WERI-Rb-1 (cell line): ENCODE measurements around the gene LZTS2.
"Not testable (repeated sequence)": the region's sequence is repeated elsewhere in the genome, so short reads cannot be mapped to it uniquely, and the experiment has no call there.

Experiments
- DNase-seq: peaks from one replicate; pipeline ENCODE4 v3.0.0-alpha.2; 2020
- H3K27ac ChIP-seq: fragments of 250-450 bp; sonication (Bioruptor Pico); 2 replicates; pipeline ENCODE4 v1.5.1; 2020; ENCODE audit warnings: mild to moderate bottlenecking, moderate library complexity
- H3K27me3 ChIP-seq: fragments of 250-450 bp; sonication (Bioruptor Pico); 2 replicates; pipeline ENCODE4 v1.5.1; 2021; ENCODE audit warnings: mild to moderate bottlenecking, low read depth, moderate library complexity; ENCODE audit not compliant: insufficient read depth, severe bottlenecking
- H3K36me3 ChIP-seq: fragments of 250-450 bp; sonication (Bioruptor Pico); 2 replicates; pipeline ENCODE4 v1.5.1; 2020; ENCODE audit warnings: mild to moderate bottlenecking, moderate library complexity
- H3K4me3 ChIP-seq: 2 replicates; pipeline ENCODE4 v1.5.1; 2011; ENCODE audit warnings: low read depth, mild to moderate bottlenecking, control low read depth, low read length
- H3K9me3 ChIP-seq: fragments of 250-450 bp; sonication (Bioruptor Pico); 2 replicates; pipeline ENCODE4 v1.5.1; 2021; ENCODE audit warnings: mild to moderate bottlenecking, moderate library complexity; ENCODE audit not compliant: severe bottlenecking
- TF ChIP-seq, protein P1 (sequence below): IDR thresholded peaks from 2 replicates; pipeline ENCODE4 v1.5.1; 2011; ENCODE audit warnings: low read depth, mild to moderate bottlenecking, control low read depth, inconsistent platforms, low read length

The LZTS2 gene

DNA sequence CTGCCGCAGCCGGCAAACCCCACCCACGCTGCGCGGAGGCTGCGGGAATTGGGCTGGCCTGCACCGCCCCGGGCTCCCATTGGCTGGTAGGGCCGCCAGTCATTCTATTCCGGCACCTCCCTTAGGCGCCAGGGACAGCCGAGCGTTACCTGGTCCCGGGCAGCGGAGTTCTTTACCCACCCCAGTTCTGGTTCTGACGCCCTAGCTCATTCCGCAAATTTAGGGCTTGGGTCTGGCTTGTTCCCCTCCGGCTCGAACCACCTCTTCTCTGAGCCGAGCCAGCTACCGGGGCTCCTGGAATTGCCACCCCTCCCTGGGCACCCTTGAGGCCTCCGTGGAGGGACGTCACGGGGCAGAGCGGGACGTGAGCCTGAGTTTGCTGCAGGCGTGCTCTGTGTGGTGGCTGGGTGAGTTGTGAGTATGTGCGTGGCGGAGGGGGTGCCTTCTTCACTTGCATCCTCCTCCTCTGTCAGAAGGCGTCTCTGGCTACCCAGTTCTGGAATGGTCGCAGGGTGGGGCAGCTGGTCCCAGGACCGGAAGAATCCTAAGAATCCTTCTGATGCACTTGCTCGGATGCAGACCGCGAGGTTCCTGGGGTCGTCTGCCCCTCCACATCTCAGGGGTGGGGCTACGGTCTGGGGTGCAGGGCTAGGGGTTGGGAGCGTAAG, 31.7 kb downstream of the LZTS2 start, which contains the start of the genes PDZD7 and SFXN3:
TSS of gene PDZD7 (minus strand) at position 2 of the 668 bp plus-strand sequence. CDS start 910 bp downstream, outside the sequence.
TSS of gene SFXN3 (plus strand) at position 107 of the 668 bp plus-strand sequence. CDS start 3,461 bp downstream, outside the sequence.
- Histone ChIP-seq H3K27me3 (no peaks in the 10 kb centered on the region), H3K27ac (peak within 1 kb of the TSS; percentile 65), H3K4me3 (peak within 1 kb of the TSS; percentile 77), H3K9me3 (no peaks in the 10 kb centered on the region), H3K36me3 (peaks cover 16% of the 10 kb centered on the region)
- DNase-seq = peak; percentile 97
- TF ChIP-seq, protein P1, sequence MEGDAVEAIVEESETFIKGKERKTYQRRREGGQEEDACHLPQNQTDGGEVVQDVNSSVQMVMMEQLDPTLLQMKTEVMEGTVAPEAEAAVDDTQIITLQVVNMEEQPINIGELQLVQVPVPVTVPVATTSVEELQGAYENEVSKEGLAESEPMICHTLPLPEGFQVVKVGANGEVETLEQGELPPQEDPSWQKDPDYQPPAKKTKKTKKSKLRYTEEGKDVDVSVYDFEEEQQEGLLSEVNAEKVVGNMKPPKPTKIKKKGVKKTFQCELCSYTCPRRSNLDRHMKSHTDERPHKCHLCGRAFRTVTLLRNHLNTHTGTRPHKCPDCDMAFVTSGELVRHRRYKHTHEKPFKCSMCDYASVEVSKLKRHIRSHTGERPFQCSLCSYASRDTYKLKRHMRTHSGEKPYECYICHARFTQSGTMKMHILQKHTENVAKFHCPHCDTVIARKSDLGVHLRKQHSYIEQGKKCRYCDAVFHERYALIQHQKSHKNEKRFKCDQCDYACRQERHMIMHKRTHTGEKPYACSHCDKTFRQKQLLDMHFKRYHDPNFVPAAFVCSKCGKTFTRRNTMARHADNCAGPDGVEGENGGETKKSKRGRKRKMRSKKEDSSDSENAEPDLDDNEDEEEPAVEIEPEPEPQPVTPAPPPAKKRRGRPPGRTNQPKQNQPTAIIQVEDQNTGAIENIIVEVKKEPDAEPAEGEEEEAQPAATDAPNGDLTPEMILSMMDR = no peak

DNA sequence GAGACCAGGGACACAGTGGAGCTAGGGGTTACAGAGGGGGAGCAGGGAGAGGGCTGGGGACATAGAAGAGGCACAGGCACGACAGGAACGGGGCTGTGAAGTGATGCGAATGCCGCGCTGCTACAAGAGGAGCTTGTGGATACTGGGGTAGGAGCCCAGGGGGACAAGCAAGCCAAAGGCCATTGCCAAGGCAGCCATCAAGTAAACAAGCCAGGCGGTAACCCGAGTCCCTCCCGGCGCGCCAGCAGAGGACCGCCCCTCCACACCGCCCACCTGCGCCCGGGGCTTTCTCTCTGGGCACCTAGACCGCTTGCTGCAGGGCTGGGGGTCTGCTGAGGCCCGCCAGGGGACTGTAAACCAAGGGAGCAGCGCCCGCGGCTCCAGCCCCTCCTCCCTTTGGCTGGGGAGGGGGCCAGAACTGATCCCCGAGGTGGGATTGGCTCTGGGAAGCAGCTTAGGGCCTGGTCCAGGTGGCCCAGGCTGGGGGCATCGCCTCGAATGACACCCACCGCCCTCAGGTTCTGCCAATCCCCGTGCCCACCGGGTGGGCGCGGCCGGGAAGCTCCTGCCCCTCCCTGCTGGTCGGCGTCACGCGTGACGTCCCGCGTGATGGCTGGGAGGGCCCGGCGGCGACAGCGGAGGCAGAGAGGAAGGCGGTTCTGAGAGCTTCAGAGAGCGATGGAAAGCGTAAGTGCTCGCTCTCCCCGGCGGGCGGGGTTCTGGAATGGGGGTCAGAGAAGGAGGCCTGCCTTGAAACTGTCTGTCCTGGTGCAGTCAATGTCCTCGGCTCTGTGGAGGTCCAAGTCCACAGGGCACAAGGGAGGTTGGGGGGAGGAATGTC, 32.4 kb downstream of the LZTS2 start:
- peak; percentile 66 for DNase-seq
- H3K4me3 ChIP-seq = peak overlapping the region; percentile 77
- H3K36me3 ChIP-seq = peaks cover 21% of the 10 kb centered on the region
- peak overlapping the region; percentile 65 for H3K27ac ChIP-seq
- H3K9me3 ChIP-seq = no peaks in the 10 kb centered on the region
- TF ChIP-seq, protein P1 = no peak
- no peaks in the 10 kb centered on the region for H3K27me3 ChIP-seq

DNA sequence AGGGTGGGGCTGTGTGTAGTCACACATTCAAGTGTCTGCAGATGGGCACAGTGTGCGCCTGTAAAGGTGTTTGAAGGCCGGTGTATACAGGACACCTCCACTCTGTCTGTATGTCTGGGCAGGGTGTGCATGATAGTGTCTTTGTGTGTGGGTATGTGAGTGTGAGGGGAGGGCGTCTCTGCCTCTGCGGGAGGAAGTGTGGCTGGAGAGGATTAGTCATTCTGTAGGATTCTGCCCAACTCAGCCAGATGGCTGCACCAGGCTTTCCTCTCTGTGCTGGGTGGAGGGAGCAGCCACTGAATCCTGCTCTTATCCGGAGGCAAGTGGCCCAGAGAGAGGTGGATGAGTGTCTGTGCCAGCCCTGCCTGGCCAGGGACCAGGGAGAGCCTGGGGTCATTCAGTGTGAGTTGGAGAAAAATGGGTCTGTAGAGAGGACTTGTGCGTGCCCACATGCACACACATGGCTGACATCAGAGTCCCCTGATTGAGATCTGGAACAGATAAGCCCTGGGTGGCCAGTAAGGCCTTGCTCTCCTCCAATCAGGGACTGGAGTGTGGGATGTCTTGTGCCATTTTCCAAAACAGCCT, 33.1 kb downstream of the LZTS2 start:
- Histone ChIP-seq H3K4me3 (peak overlapping the region; percentile 77), H3K27ac (peak overlapping the region; percentile 65), H3K27me3 (no peaks in the 10 kb centered on the region), H3K36me3 (peaks cover 28% of the 10 kb centered on the region), H3K9me3 (no peaks in the 10 kb centered on the region)
- DNase-seq = peak; percentile 87
- TF ChIP-seq, protein P1 = no peak

DNA sequence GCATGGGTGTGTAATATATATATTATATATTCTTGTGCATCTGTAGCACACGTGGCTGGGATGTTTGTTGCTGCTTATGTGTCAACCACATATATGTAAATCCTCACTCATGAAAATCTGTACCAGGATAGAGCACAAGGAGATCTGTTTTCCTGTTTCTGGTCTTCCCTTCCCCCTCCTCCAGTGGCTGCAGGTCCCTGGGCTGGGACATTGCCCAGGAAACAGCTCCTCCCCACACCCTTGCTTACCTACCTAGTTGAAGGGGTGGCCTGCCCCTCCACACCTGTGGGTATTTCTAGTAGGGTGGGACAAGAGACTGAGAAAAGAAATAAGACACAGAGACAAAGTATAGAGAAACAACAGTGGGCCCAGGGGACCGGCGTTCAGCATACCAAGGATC, 33.7 kb downstream of the LZTS2 start:
- peak overlapping the region; percentile 65 for H3K27ac ChIP-seq
- H3K4me3 ChIP-seq = peak overlapping the region; percentile 77
- H3K27me3 ChIP-seq = no peaks in the 10 kb centered on the region
- no peak for DNase-seq
- peaks cover 32% of the 10 kb centered on the region for H3K36me3 ChIP-seq
- no peaks in the 10 kb centered on the region for H3K9me3 ChIP-seq
- TF ChIP-seq, protein P1 = no peak

DNA sequence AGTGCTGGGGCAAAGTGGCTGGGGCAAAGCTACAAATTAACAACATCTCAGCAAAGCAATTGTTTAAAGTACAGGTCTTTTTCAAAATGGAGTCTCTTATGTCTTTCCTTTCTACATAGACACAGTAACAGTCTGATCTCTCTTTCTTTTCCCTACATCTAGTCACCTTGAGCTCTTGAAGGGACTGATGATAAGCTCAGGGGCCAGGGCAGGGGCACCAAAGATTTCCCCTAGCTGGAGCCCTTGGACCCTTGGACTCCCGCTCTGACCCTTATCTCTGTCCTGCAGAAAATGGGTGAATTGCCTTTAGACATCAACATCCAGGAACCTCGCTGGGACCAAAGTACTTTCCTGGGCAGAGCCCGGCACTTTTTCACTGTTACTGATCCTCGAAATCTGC, 34.8 kb downstream of the LZTS2 start:
- H3K36me3 ChIP-seq = peaks cover 32% of the 10 kb centered on the region
- H3K27me3 ChIP-seq, H3K9me3 ChIP-seq, DNase-seq, H3K4me3 ChIP-seq, H3K27ac ChIP-seq: not testable (repeated sequence)

DNA sequence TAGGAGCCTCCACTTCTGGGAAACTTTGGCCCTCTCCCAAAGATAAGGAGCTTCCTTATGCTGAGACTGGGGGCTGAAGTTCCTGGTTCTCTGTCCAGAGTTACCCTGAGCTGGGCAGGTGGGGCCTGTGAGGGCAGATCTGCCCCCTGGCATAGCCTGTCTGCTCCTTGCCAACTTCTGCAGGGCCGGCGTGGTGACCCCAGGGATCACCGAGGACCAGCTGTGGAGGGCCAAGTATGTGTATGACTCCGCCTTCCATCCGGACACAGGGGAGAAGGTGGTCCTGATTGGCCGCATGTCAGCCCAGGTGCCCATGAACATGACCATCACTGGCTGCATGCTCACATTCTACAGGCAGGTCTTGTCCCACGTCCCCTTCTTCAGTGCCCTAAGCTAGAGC, 35.7 kb downstream of the LZTS2 start:
- H3K27ac ChIP-seq = no peak overlapping the region
- TF ChIP-seq, protein P1 = no peak
- H3K4me3 ChIP-seq = no peak overlapping the region
- DNase-seq = no peak
- peaks cover 32% of the 10 kb centered on the region for H3K36me3 ChIP-seq
- no peaks in the 10 kb centered on the region for H3K9me3 ChIP-seq
- no peaks in the 10 kb centered on the region for H3K27me3 ChIP-seq
